SU-DHL-6 (cell line): ENCODE measurements around the gene CLPTM1L.
A peak's percentile ranks its signal among the peaks of the same experiment; 100 is the strongest.

Experiments
- H2AFZ ChIP-seq: fragments of 200-600 bp; sonication (generic); 2 replicates; pipeline ENCODE4 v1.6.1; 2014; ENCODE audit warnings: low read depth, mild to moderate bottlenecking, moderate library complexity, mixed read lengths, antibody characterized with exemption, low read length; ENCODE audit not compliant: severe bottlenecking
- H3F3A ChIP-seq: fragments of 200-600 bp; shearing (Covaris generic); 2 replicates; pipeline ENCODE4 v1.6.0; 2016; ENCODE audit warnings: antibody characterized with exemption, mild to moderate bottlenecking; ENCODE audit not compliant: insufficient read depth
- H3K27ac ChIP-seq: fragments of 200-600 bp; sonication (generic); 2 replicates; pipeline ENCODE4 v1.5.1; 2016; ENCODE audit warnings: low read depth, mild to moderate bottlenecking, low read length, moderate library complexity, mixed read lengths
- H3K27me3 ChIP-seq: fragments of 200-600 bp; sonication (generic), shearing (Covaris generic); 2 replicates; pipeline ENCODE4 v1.6.0; 2014; ENCODE audit warnings: mild to moderate bottlenecking, low read length
- H3K36me3 ChIP-seq: fragments of 200-600 bp; sonication (generic); 2 replicates; pipeline ENCODE4 v1.6.1; 2014; ENCODE audit warnings: mild to moderate bottlenecking, low read length, mixed read lengths
- H3K4me2 ChIP-seq: fragments of 300-600, 200-600 bp; shearing (Covaris generic), sonication (generic); 2 replicates; pipeline ENCODE4 v1.6.0; 2014; ENCODE audit warnings: low read length, low read depth, mild to moderate bottlenecking; ENCODE audit not compliant: poor library complexity, severe bottlenecking
- H3K4me3 ChIP-seq: fragments of 200-600 bp; sonication (generic); 2 replicates; pipeline ENCODE4 v1.5.1; 2014; ENCODE audit warnings: antibody characterized with exemption, low read length, mild to moderate bottlenecking, mixed read lengths; ENCODE audit not compliant: insufficient read depth, poor library complexity, severe bottlenecking
- H3K79me2 ChIP-seq: fragments of 200-600 bp; sonication (generic); 2 replicates; pipeline ENCODE4 v1.6.1; 2014; ENCODE audit warnings: mild to moderate bottlenecking, low read length, moderate library complexity; ENCODE audit not compliant: insufficient read depth
- H3K9ac ChIP-seq: fragments of 200-600 bp; sonication (generic); 2 replicates; pipeline ENCODE4 v1.7.0; 2014; ENCODE audit warnings: mild to moderate bottlenecking, low read length
- H3K9me2 ChIP-seq: fragments of 200-600 bp; sonication (generic); replicated peaks from 2 replicates; pipeline ENCODE4 v1.6.1; 2014; ENCODE audit warnings: low read length; ENCODE audit not compliant: insufficient read depth
- H3K9me3 ChIP-seq: fragments of 200-600 bp; sonication (generic); 2 replicates; pipeline ENCODE4 v1.6.1; 2014; ENCODE audit warnings: low read length, mixed read lengths; ENCODE audit not compliant: insufficient read depth
- H4K20me1 ChIP-seq: fragments of 200-600 bp; sonication (generic); 2 replicates; pipeline ENCODE4 v1.6.1; 2014; ENCODE audit warnings: low read depth, mild to moderate bottlenecking, antibody characterized with exemption, low read length, moderate library complexity, mixed read lengths
- CTCF ChIP-seq: fragments of 200-600 bp; sonication (generic); IDR thresholded peaks from one replicate; pipeline ENCODE4 v1.5.1; 2017; ENCODE audit warnings: antibody characterized with exemption, mild to moderate bottlenecking, low read length, moderate library complexity; ENCODE audit not compliant: insufficient read depth, poor library complexity, severe bottlenecking
- EZH2phosphoT487 ChIP-seq: fragments of 200-600 bp; sonication (generic), shearing (Covaris generic); conservative IDR thresholded peaks from 2 replicates; pipeline ENCODE4 v1.6.1; 2018; ENCODE audit warnings: mild to moderate bottlenecking, antibody characterized with exemption, low read length, moderate library complexity, mixed read lengths

Gene CLPTM1L

GRCh38 chr5:1336106-1336561 lies 8.8 kb downstream of the CLPTM1L start:
- H3K27me3 ChIP-seq: no peaks in the 10 kb centered on the region
- no peaks in the 10 kb centered on the region for H3K9me2 ChIP-seq
- H3K36me3 ChIP-seq: peaks cover 16% of the 10 kb centered on the region
- peak overlapping the region; percentile 42 for H3K4me2 ChIP-seq
- no peaks in the 10 kb centered on the region for H3K9me3 ChIP-seq
- H3K79me2 ChIP-seq: peaks cover 74% of the 10 kb centered on the region
- no peak for TF ChIP-seq EZH2phosphoT487
- TF ChIP-seq CTCF: no peak
- H3F3A ChIP-seq: peaks cover 16% of the 10 kb centered on the region
- peak overlapping the region; percentile 36; the same call in 1 of the 2 replicates for H3K9ac ChIP-seq
- H3K27ac ChIP-seq: peak overlapping the region; percentile 89
- H3K4me3 ChIP-seq: no peak overlapping the region
- no peak overlapping the region for H2AFZ ChIP-seq
- peaks cover 8% of the 10 kb centered on the region; the same call in 1 of the 2 replicates for H4K20me1 ChIP-seq

- peaks cover 8% of the 10 kb centered on the region; the same call in 1 of the 2 replicates for H4K20me1 ChIP-seq
- H3K9me2 ChIP-seq: no peaks in the 10 kb centered on the region
- H3K36me3 ChIP-seq: peaks cover 14% of the 10 kb centered on the region; the same call in 1 of the 2 replicates
- peaks cover 75% of the 10 kb centered on the region for H3K79me2 ChIP-seq
- H3K27ac ChIP-seq: peak overlapping the region; percentile 89
- peak overlapping the region; percentile 9 for H3K4me2 ChIP-seq
- H3K9ac ChIP-seq: no peak overlapping the region
- H2AFZ ChIP-seq: no peak overlapping the region
- H3K4me3 ChIP-seq: no peak overlapping the region
- no peaks in the 10 kb centered on the region for H3K27me3 ChIP-seq
- TF ChIP-seq CTCF (no peak), EZH2phosphoT487 (no peak)
- H3F3A ChIP-seq: peaks cover 16% of the 10 kb centered on the region
- no peaks in the 10 kb centered on the region for H3K9me3 ChIP-seq
Measured at GRCh38 chr5:1335540-1336095, 9.3 kb downstream of the CLPTM1L start.

GRCh38 chr5:1334831-1335539 lies 9.9 kb downstream of the CLPTM1L start:
- H4K20me1 ChIP-seq: peaks cover 8% of the 10 kb centered on the region; the same call in 1 of the 2 replicates
- H3K27ac ChIP-seq: peak overlapping the region; percentile 89
- peaks cover 14% of the 10 kb centered on the region; the same call in 1 of the 2 replicates for H3K36me3 ChIP-seq
- H3K9ac ChIP-seq: no peak overlapping the region
- TF ChIP-seq CTCF: no peak
- no peak for TF ChIP-seq EZH2phosphoT487
- H3F3A ChIP-seq: peaks cover 16% of the 10 kb centered on the region
- peaks cover 75% of the 10 kb centered on the region for H3K79me2 ChIP-seq
- H3K4me3 ChIP-seq: no peak overlapping the region
- H3K27me3 ChIP-seq: no peaks in the 10 kb centered on the region
- H3K9me3 ChIP-seq: no peaks in the 10 kb centered on the region
- no peak overlapping the region for H2AFZ ChIP-seq
- H3K9me2 ChIP-seq: no peaks in the 10 kb centered on the region
- H3K4me2 ChIP-seq: no peak overlapping the region
